Loucy (cell line): Measurements from ENCODE around the gene TPCN1.

Experiments
- H2AFZ ChIP-seq: fragments of 200-600 bp; sonication (generic); 2 replicates; pipeline ENCODE4 v1.6.0; 2016; ENCODE audit warnings: antibody characterized with exemption, mild to moderate bottlenecking, low read length, moderate library complexity
- H3F3A ChIP-seq: fragments of 200-600 bp; 2 replicates; pipeline ENCODE4 v1.6.0; 2016; ENCODE audit warnings: antibody characterized with exemption, low read depth, mild to moderate bottlenecking
- H3K27me3 ChIP-seq: fragments of 200-600 bp; sonication (generic); 2 replicates; pipeline ENCODE4 v1.6.1; 2014; ENCODE audit warnings: low read length, mild to moderate bottlenecking; ENCODE audit not compliant: insufficient read depth, poor library complexity, severe bottlenecking
- H3K36me3 ChIP-seq: fragments of 200-600 bp; sonication (generic); 2 replicates; pipeline ENCODE4 v1.6.1; 2016; ENCODE audit warnings: low read length; ENCODE audit not compliant: insufficient read depth
- H3K4me1 ChIP-seq: fragments of 200-600 bp; sonication (generic); 2 replicates; pipeline ENCODE4 v1.5.1; 2014; ENCODE audit warnings: low read length, mild to moderate bottlenecking; ENCODE audit not compliant: insufficient read depth, poor library complexity, severe bottlenecking
- H3K4me2 ChIP-seq: fragments of 200-600 bp; sonication (generic); 2 replicates; pipeline ENCODE4 v1.6.0; 2014; ENCODE audit warnings: antibody characterized with exemption, low read length, low read depth, mild to moderate bottlenecking; ENCODE audit not compliant: poor library complexity, severe bottlenecking
- H3K4me3 ChIP-seq: fragments of 200-600 bp; sonication (generic); 2 replicates; pipeline ENCODE4 v1.5.1; 2014; ENCODE audit warnings: low read length, mild to moderate bottlenecking, mixed read lengths; ENCODE audit not compliant: poor library complexity, severe bottlenecking
- H3K79me2 ChIP-seq: fragments of 200-600 bp; sonication (generic); 2 replicates; pipeline ENCODE4 v1.6.1; 2014; ENCODE audit warnings: low read length; ENCODE audit not compliant: insufficient read depth
- H3K9ac ChIP-seq: fragments of 200-600 bp; sonication (generic); 2 replicates; pipeline ENCODE4 v1.6.0; 2014; ENCODE audit warnings: mild to moderate bottlenecking, low read depth, low read length, moderate library complexity; ENCODE audit not compliant: poor library complexity, severe bottlenecking
- H3K9me2 ChIP-seq: fragments of 200-600 bp; sonication (generic); replicated peaks from 2 replicates; pipeline ENCODE4 v1.6.1; 2016; ENCODE audit warnings: low read depth, low read length, mixed read lengths
- H3K9me3 ChIP-seq: fragments of 200-600 bp; sonication (generic); 2 replicates; pipeline ENCODE4 v1.6.1; 2014; ENCODE audit warnings: mild to moderate bottlenecking, antibody characterized with exemption, low read length, low read depth; ENCODE audit not compliant: insufficient read depth
- H4K20me1 ChIP-seq: fragments of 200-600 bp; sonication (generic); 2 replicates; pipeline ENCODE4 v1.6.0; 2014; ENCODE audit warnings: antibody characterized with exemption, low read length, mild to moderate bottlenecking; ENCODE audit not compliant: insufficient read depth, poor library complexity, severe bottlenecking
- CTCF ChIP-seq: fragments of 200-600 bp; sonication (generic); conservative IDR thresholded peaks from 2 replicates; pipeline ENCODE4 v1.5.1; 2014; ENCODE audit warnings: mild to moderate bottlenecking, antibody characterized with exemption, low read length
- EZH2phosphoT487 ChIP-seq: fragments of 200-600 bp; IDR thresholded peaks from 2 replicates; pipeline ENCODE4 v1.6.1; 2018; ENCODE audit warnings: antibody characterized with exemption, mild to moderate bottlenecking, moderate library complexity, borderline replicate concordance

TPCN1 gene

GRCh38 chr12:113273053-113273725, 51.9 kb downstream of the TPCN1 start:
- H3K9me3 ChIP-seq = no peaks in the 10 kb centered on the region
- H4K20me1 ChIP-seq = no peaks in the 10 kb centered on the region
- H3K36me3 ChIP-seq = no peaks in the 10 kb centered on the region
- no peaks in the 10 kb centered on the region for H3K4me1 ChIP-seq
- H3K9me2 ChIP-seq = no peaks in the 10 kb centered on the region
- H2AFZ ChIP-seq = no peak overlapping the region
- no peak for TF ChIP-seq EZH2phosphoT487
- no peak for TF ChIP-seq CTCF
- H3K79me2 ChIP-seq = no peaks in the 10 kb centered on the region
- no peak overlapping the region for H3K4me2 ChIP-seq
- H3K27me3 ChIP-seq = no peaks in the 10 kb centered on the region
- no peak overlapping the region for H3K9ac ChIP-seq
- no peaks in the 10 kb centered on the region for H3F3A ChIP-seq
- H3K4me3 ChIP-seq = no peak overlapping the region

GRCh38 chr12:113274848-113275247, 53.6 kb downstream of the TPCN1 start:
- no peaks in the 10 kb centered on the region for H3F3A ChIP-seq
- no peak overlapping the region for H2AFZ ChIP-seq
- no peak overlapping the region for H3K4me2 ChIP-seq
- H3K9me3 ChIP-seq = no peaks in the 10 kb centered on the region
- no peak overlapping the region for H3K4me3 ChIP-seq
- H4K20me1 ChIP-seq = no peaks in the 10 kb centered on the region
- H3K36me3 ChIP-seq = no peaks in the 10 kb centered on the region
- no peak for TF ChIP-seq EZH2phosphoT487
- TF ChIP-seq CTCF = no peak
- no peaks in the 10 kb centered on the region for H3K4me1 ChIP-seq
- H3K9me2 ChIP-seq = no peaks in the 10 kb centered on the region
- no peaks in the 10 kb centered on the region for H3K79me2 ChIP-seq
- no peaks in the 10 kb centered on the region for H3K27me3 ChIP-seq
- no peak overlapping the region for H3K9ac ChIP-seq

GRCh38 chr12:113276306-113276705, 55.0 kb downstream of the TPCN1 start:
- no peaks in the 10 kb centered on the region for H3K9me3 ChIP-seq
- H3K4me2 ChIP-seq = no peak overlapping the region
- no peaks in the 10 kb centered on the region for H3K4me1 ChIP-seq
- TF ChIP-seq CTCF (no peak), EZH2phosphoT487 (no peak)
- no peaks in the 10 kb centered on the region for H4K20me1 ChIP-seq
- H3K27me3 ChIP-seq = no peaks in the 10 kb centered on the region
- no peaks in the 10 kb centered on the region for H3K9me2 ChIP-seq
- no peaks in the 10 kb centered on the region for H3K36me3 ChIP-seq
- H2AFZ ChIP-seq = no peak overlapping the region
- no peaks in the 10 kb centered on the region for H3F3A ChIP-seq
- H3K4me3 ChIP-seq = no peak overlapping the region
- H3K79me2 ChIP-seq = no peaks in the 10 kb centered on the region
- no peak overlapping the region for H3K9ac ChIP-seq
